ENCODE data around the gene STEAP1B.

- TF ChIP-seq CTCF (IDR thresholded peaks at IDR 0.05; ENCODE audit: extremely low read depth in 1 of 2, insufficient read depth in 1 of 2, low read depth in 1 of 2, low read length in 2 of 2) (no peak), POLR2AphosphoS5 (IDR thresholded peaks at IDR 0.05; ENCODE audit: insufficient read depth, low read depth, low read length) (no peak), MYC (IDR thresholded peaks at IDR 0.05; ENCODE audit: low read depth, low read length) (no peak), EZH2 (IDR thresholded peaks at IDR 0.05; ENCODE audit: borderline replicate concordance, low read depth, low read length, severe bottlenecking) (no peak), POLR2A (IDR thresholded peaks at IDR 0.05; ENCODE audit: low read depth, low read length) (no peak), GATA2 (IDR thresholded peaks at IDR 0.05; ENCODE audit: insufficient read depth, insufficient read length, low read depth, low read length) (no peak), JUN (IDR thresholded peaks at IDR 0.05; ENCODE audit: borderline replicate concordance, insufficient read depth, insufficient read length, low read depth) (no peak), FOS (IDR thresholded peaks at IDR 0.05; ENCODE audit: borderline replicate concordance, insufficient read depth, low read length) (no peak), MAX (IDR thresholded peaks at IDR 0.05; ENCODE audit: insufficient read depth, insufficient read length) (no peak)
Observed at GRCh38 chr7:22385326-22385725, 114.7 kb downstream of the STEAP1B start.
